Measurements from ENCODE around the gene MPI.
A peak's percentile ranks its signal among the peaks of the same experiment; 100 is the strongest.
"Not testable (repeated sequence)": the region's sequence is repeated elsewhere in the genome, so short reads cannot be mapped to it uniquely, and the experiment has no call there.

The MPI gene

GRCh38 chr15:74891469-74891868, 1.6 kb downstream of the MPI start:
- DNase-seq (ENCODE audit: low spot score): no peak

- no peak for DNase-seq (ENCODE audit: low spot score)
These were observed 2.5 kb downstream of the MPI start for GRCh38 chr15:74892313-74892712.

GRCh38 chr15:74892931-74893330, 3.1 kb downstream of the MPI start:
- DNase-seq (ENCODE audit: low spot score): no peak

- DNase-seq (ENCODE audit: low spot score): no peak
These were observed 3.8 kb downstream of the MPI start for GRCh38 chr15:74893627-74894026.

- DNase-seq (ENCODE audit: low spot score): not testable (repeated sequence)
These were observed 4.5 kb downstream of the MPI start for GRCh38 chr15:74894383-74894782.

- DNase-seq (ENCODE audit: low spot score): no peak
These were observed 6.0 kb downstream of the MPI start for GRCh38 chr15:74895830-74896229.

- DNase-seq (ENCODE audit: low spot score): no peak
These were observed 6.5 kb downstream of the MPI start for GRCh38 chr15:74896316-74896715.

GRCh38 chr15:74897300-74897701, 7.5 kb downstream of the MPI start:
- DNase-seq (ENCODE audit: low spot score): no peak

- peak; percentile 60 for DNase-seq (ENCODE audit: low spot score)
These were observed 11.8 kb downstream of the MPI start for GRCh38 chr15:74901612-74902063.

- no peak for DNase-seq (ENCODE audit: low spot score)
These were observed 12.6 kb downstream of the MPI start for GRCh38 chr15:74902295-74903075.

- no peak for DNase-seq (ENCODE audit: low spot score)
These were observed 13.8 kb downstream of the MPI start for GRCh38 chr15:74903676-74904075.

GRCh38 chr15:74904190-74904805, 14.5 kb downstream of the MPI start:
- DNase-seq (ENCODE audit: low spot score): no peak

GRCh38 chr15:74906067-74906449, 16.2 kb downstream of the MPI start:
- DNase-seq (ENCODE audit: low spot score): peak; percentile 70

- DNase-seq (ENCODE audit: low spot score): peak; percentile 93
These were observed 16.8 kb downstream of the MPI start, which contains the start of gene FAM219B for GRCh38 chr15:74906450-74907162. Gene FAM219B, minus strand, starts transcription at chr15:74906851. Its CDS starts 51 bp downstream, at chr15:74906800.

GRCh38 chr15:74907163-74907870, 17.5 kb downstream of the MPI start:
- no peak for DNase-seq (ENCODE audit: low spot score)

GRCh38 chr15:74908635-74909034, 18.8 kb downstream of the MPI start:
- DNase-seq (ENCODE audit: low spot score): no peak

- DNase-seq (ENCODE audit: low spot score): no peak
These were observed 23.2 kb downstream of the MPI start for GRCh38 chr15:74913041-74913440.

- not testable (repeated sequence) for DNase-seq (ENCODE audit: low spot score)
These were observed 24.0 kb downstream of the MPI start for GRCh38 chr15:74913799-74914198.

GRCh38 chr15:74917676-74918075, 27.8 kb downstream of the MPI start:
- DNase-seq (ENCODE audit: low spot score): no peak

- no peak for DNase-seq (ENCODE audit: low spot score)
These were observed 30.6 kb downstream of the MPI start for GRCh38 chr15:74920456-74920855.

- DNase-seq (ENCODE audit: low spot score): no peak
These were observed 34.7 kb downstream of the MPI start for GRCh38 chr15:74924525-74924924.

- no peak for DNase-seq (ENCODE audit: low spot score)
These were observed 38.9 kb downstream of the MPI start for GRCh38 chr15:74928771-74929198.

Measured in ecto neural progenitor cell (in vitro differentiated cells).